ENCODE results near the gene WNT7A. TPM values are rescaled to one million over a fixed set of nuclear protein-coding genes. Genes with fewer than 3 reads are reported as not detected.

Gene WNT7A
- total and polyA plus RNA-seq, 3 donors from 2014 or later = 1.1 to 3.3 (median 1.1) TPM

- no peaks in the 10 kb centered on the region for H3K9me3 ChIP-seq
- DNase-seq = no peak
- intact Hi-C loops (cut with DNase I; ENCODE audit: low total_unique reads) = no loop called here
- no peak overlapping the region for H3K27ac ChIP-seq
- H3K4me1 ChIP-seq = peaks cover 8% of the 10 kb centered on the region
- TF ChIP-seq, protein P1, sequence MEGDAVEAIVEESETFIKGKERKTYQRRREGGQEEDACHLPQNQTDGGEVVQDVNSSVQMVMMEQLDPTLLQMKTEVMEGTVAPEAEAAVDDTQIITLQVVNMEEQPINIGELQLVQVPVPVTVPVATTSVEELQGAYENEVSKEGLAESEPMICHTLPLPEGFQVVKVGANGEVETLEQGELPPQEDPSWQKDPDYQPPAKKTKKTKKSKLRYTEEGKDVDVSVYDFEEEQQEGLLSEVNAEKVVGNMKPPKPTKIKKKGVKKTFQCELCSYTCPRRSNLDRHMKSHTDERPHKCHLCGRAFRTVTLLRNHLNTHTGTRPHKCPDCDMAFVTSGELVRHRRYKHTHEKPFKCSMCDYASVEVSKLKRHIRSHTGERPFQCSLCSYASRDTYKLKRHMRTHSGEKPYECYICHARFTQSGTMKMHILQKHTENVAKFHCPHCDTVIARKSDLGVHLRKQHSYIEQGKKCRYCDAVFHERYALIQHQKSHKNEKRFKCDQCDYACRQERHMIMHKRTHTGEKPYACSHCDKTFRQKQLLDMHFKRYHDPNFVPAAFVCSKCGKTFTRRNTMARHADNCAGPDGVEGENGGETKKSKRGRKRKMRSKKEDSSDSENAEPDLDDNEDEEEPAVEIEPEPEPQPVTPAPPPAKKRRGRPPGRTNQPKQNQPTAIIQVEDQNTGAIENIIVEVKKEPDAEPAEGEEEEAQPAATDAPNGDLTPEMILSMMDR (IDR thresholded peaks at IDR 0.05) = no peak
- no peak for TF ChIP-seq POLR2A (IDR thresholded peaks at IDR 0.05)
- 81 to 88% methylated on average over 5 of the region's 5 CpGs for WGBS, 2 donors
- H3K36me3 ChIP-seq (ENCODE audit: low read depth, missing control alignments) = no peaks in the 10 kb centered on the region
- no peak overlapping the region for H3K4me3 ChIP-seq
- no peaks in the 10 kb centered on the region for H3K27me3 ChIP-seq
These were observed 11.7 kb upstream of the WNT7A start for GRCh38 chr3:13891492-13892073.

- H3K36me3 ChIP-seq (ENCODE audit: low read depth, missing control alignments) = no peaks in the 10 kb centered on the region
- no peak overlapping the region for H3K27ac ChIP-seq
- H3K27me3 ChIP-seq = no peaks in the 10 kb centered on the region
- H3K9me3 ChIP-seq = no peaks in the 10 kb centered on the region
- no peak for TF ChIP-seq POLR2A (IDR thresholded peaks at IDR 0.05)
- TF ChIP-seq, protein P1 (IDR thresholded peaks at IDR 0.05) = no peak
- intact Hi-C loops (cut with DNase I; ENCODE audit: low total_unique reads) = no loop called here
- peaks cover 2% of the 10 kb centered on the region for H3K4me1 ChIP-seq
- no peak overlapping the region for H3K4me3 ChIP-seq
- DNase-seq = no peak
These were observed 11.1 kb upstream of the WNT7A start for GRCh38 chr3:13891017-13891392.

DNA sequence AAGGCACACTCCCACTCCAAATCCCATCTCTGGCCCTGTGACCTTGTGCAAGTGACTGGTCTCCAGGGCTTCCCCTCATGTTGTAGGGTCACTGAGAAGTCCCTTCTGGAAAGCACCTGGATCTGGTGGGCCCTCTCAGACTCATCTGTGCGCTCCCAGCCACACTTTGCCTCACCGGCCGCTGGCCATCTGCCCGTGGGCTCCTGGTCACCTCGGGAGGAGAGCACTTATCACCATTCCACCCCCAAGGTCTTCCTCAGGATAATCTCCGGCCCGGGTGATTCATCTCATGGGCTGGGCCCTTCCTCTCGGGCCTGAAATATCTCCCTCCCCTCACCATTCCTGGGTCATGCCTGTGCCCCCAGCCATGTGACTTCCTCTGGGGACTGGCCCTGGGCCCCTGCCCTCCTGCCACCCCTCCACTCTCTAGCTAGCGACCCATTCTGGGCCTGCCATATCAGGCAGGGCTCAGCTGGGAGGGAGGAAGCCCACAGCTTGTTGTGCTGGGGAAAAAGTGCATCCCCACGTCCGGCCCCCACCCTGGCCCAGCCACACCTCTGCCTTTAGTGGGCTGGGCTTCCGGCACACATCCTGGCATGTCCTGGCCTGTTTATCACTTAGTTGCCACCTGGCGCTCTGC, 10.6 kb upstream of the WNT7A start:
- no peak overlapping the region for H3K4me3 ChIP-seq
- H3K36me3 ChIP-seq (ENCODE audit: low read depth, missing control alignments) = no peaks in the 10 kb centered on the region
- H3K9me3 ChIP-seq = no peaks in the 10 kb centered on the region
- DNase-seq = no peak
- intact Hi-C loops (cut with DNase I; ENCODE audit: low total_unique reads) = no loop called here
- no peak for TF ChIP-seq POLR2A (IDR thresholded peaks at IDR 0.05)
- TF ChIP-seq, protein P1 (IDR thresholded peaks at IDR 0.05) = no peak
- H3K4me1 ChIP-seq = no peaks in the 10 kb centered on the region
- 51 to 59% methylated on average over 8 to 13 of the region's 13 CpGs for WGBS, 2 donors
- H3K27ac ChIP-seq = no peak overlapping the region
- H3K27me3 ChIP-seq = no peaks in the 10 kb centered on the region

DNA sequence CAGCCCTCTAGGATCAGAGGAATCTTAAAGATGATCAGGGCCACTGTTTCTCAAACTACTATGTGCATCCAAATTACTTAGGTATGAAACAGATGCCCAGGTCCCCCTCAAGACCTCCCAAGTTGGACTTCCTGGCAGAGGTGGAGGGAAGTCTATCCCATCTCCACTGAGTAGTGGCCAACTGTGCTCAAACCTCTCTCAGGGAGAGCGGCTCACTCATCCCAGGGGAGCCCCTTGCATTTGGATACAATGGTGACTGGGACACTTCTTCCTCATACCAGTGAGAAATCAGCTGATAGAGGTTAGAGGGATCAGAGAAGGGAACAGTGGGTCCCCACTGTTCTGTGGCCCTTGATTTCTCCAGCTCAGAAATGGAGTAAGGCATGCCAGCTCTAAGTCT, 8.7 kb upstream of the WNT7A start:
- H3K4me3 ChIP-seq = no peak overlapping the region
- intact Hi-C loops (cut with DNase I; ENCODE audit: low total_unique reads) = no loop called here
- H3K4me1 ChIP-seq = no peaks in the 10 kb centered on the region
- no peak overlapping the region for H3K27ac ChIP-seq
- H3K36me3 ChIP-seq (ENCODE audit: low read depth, missing control alignments) = no peaks in the 10 kb centered on the region
- no peaks in the 10 kb centered on the region for H3K9me3 ChIP-seq
- 79 to 80% methylated on average over 1 of the region's 1 CpG for WGBS, 2 donors
- no peak for DNase-seq
- no peak for TF ChIP-seq POLR2A (IDR thresholded peaks at IDR 0.05)
- TF ChIP-seq, protein P1 (IDR thresholded peaks at IDR 0.05) = no peak
- H3K27me3 ChIP-seq = no peaks in the 10 kb centered on the region
